Measurements from ENCODE around the gene SFRP4.
A peak's percentile ranks its signal among the peaks of the same experiment; 100 is the strongest.

The SFRP4 gene

GRCh38 chr7:37944737-37945054 lies 28.1 kb upstream of the SFRP4 start:
- Histone ChIP-seq H3K4me1 (peaks cover 0 to 28% (median 17%) of the 10 kb centered on the region in 4 donors), H3K27me3 (no peaks in the 10 kb centered on the region), H3K4me3 (no peak overlapping the region), H3K27ac (no peak overlapping the region), H3K9me3 (no peaks in the 10 kb centered on the region), H3K36me3 (peaks cover 0 to 8% (median 0%) of the 10 kb centered on the region in 3 donors)
- DNase-seq, result no peak
- TF ChIP-seq, protein P1, sequence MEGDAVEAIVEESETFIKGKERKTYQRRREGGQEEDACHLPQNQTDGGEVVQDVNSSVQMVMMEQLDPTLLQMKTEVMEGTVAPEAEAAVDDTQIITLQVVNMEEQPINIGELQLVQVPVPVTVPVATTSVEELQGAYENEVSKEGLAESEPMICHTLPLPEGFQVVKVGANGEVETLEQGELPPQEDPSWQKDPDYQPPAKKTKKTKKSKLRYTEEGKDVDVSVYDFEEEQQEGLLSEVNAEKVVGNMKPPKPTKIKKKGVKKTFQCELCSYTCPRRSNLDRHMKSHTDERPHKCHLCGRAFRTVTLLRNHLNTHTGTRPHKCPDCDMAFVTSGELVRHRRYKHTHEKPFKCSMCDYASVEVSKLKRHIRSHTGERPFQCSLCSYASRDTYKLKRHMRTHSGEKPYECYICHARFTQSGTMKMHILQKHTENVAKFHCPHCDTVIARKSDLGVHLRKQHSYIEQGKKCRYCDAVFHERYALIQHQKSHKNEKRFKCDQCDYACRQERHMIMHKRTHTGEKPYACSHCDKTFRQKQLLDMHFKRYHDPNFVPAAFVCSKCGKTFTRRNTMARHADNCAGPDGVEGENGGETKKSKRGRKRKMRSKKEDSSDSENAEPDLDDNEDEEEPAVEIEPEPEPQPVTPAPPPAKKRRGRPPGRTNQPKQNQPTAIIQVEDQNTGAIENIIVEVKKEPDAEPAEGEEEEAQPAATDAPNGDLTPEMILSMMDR (IDR thresholded peaks at IDR 0.05), result no peak
- intact Hi-C loops (cut with DNase I; ENCODE audit: low total_unique reads), result no loop called here

DNA sequence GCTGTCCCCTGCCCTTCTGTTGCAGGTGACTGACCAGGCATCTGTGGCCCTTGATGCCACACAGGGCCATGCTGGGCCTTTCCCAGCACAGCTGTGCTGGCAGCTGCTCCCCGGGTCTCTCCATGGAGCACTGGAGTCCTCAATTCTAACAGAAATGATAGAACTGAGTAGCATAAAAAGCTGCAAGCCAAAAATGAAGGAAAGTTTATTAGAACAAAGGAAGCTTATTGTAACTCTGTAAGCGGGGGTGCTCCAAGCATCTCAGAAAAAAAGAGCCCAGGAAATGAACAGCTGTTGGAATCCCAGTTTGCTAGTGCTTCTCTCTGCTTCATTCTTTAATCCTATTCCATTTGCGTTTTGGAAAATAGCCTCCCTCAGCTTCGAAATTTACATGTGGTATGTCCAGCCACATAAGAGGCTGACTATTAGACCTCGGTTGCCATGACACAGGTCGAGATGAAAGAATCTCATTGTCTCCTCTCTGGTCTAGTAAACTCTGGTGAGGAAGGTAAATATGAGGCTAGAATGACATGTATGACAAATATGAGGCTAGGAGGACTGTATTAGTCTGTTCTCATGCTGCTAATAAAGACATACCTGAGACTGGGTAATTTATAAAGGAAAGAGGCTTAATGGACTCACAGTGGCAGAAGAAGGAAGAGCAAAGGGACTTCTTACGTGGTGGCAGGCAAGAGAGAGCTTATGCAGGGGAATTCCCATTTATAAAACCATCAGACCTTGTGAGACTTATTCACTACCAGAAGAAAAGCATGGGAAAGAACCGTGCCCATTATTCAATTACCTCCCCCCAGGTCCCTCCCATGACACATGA lies 27.5 kb upstream of the SFRP4 start:
- Histone ChIP-seq H3K4me3 (no peak overlapping the region), H3K36me3 (peaks cover 0 to 2% (median 0%) of the 10 kb centered on the region in 3 donors), H3K4me1 (peaks cover 0 to 28% (median 17%) of the 10 kb centered on the region in 4 donors), H3K27me3 (no peaks in the 10 kb centered on the region), H3K27ac (peak overlapping the region in 1 of 2 donors; percentile 46), H3K9me3 (no peaks in the 10 kb centered on the region)
- TF ChIP-seq, protein P1 (IDR thresholded peaks at IDR 0.05), result no peak
- no peak for DNase-seq
- intact Hi-C loops (cut with DNase I; ENCODE audit: low total_unique reads), result no loop called here

DNA sequence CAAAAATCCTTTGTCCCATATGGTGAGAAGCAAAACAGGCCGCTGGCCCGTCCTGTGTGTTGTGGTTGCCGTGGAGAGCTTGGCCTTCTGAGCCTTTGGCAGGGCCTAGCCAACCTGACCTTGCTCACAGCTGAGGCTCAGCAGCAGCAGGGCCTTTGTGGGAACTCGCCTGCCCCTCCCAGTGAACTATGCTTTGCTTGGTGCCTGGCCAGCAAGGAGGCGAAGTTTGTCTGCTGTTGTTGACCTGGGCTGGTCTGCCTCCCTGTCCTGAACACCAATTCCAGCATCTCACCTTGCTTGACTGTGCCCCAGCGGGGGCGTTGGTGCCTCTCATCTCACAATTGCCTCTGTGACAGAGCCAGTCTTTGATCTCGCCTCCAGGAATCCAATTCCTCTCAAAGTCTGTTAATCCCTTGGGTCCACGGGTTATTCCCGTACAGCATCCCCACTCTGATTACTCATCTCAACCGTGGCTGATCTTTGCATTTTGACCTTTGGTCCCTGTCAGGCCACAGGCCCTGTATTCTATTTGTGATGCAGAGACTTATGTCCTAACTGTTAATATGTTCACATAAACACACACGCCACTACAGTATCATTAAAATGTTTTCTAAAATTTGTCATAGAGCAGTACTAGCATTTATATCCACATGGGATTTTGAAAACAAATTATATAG lies 26.5 kb upstream of the SFRP4 start:
- no peak overlapping the region for H3K4me3 ChIP-seq
- peaks cover 0 to 28% (median 17%) of the 10 kb centered on the region in 4 donors for H3K4me1 ChIP-seq
- H3K27me3 ChIP-seq, result no peaks in the 10 kb centered on the region
- DNase-seq, result peak; percentile 45 to 70
- TF ChIP-seq, protein P1 (IDR thresholded peaks at IDR 0.05), result no peak
- H3K27ac ChIP-seq, result peak overlapping the region; percentile 45 to 46
- H3K36me3 ChIP-seq, result peaks cover 0 to 4% (median 0%) of the 10 kb centered on the region in 3 donors
- intact Hi-C loops (cut with DNase I; ENCODE audit: low total_unique reads), result no loop called here
- H3K9me3 ChIP-seq, result no peaks in the 10 kb centered on the region

DNA sequence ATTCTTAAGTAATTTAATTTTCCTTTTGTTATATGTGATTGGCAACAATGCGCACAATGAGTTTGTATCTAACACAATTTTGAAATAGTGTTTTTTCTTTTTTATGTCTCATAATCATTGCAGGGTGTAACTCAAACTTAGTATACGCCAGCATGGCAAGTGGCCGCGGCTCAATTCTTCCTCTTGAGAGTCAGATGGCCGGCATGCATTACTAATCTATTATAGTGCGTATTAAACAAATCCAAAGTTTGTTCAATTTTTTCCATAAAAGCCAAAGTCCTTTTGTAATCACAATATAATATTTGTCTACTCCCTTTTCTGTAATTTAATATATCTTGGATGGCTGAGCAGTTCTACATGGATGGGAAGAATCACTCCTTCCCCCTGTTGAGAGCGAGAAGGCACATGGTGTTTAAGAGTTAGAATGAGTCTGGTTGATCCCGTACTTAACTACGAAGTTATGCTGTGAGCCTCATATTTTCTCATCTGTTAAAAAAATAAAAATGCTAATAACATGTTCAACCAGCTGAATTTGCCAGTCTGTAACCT lies 16.5 kb upstream of the SFRP4 start:
- TF ChIP-seq, protein P1 (IDR thresholded peaks at IDR 0.05), result no peak
- intact Hi-C loops (cut with DNase I; ENCODE audit: low total_unique reads), result no loop called here
- no peak overlapping the region for H3K27ac ChIP-seq
- H3K9me3 ChIP-seq, result peaks cover 0 to 6% (median 0%) of the 10 kb centered on the region in 3 donors
- H3K27me3 ChIP-seq, result no peaks in the 10 kb centered on the region
- peaks cover 0 to 21% (median 2%) of the 10 kb centered on the region in 4 donors for H3K4me1 ChIP-seq
- no peaks in the 10 kb centered on the region for H3K36me3 ChIP-seq
- no peak overlapping the region for H3K4me3 ChIP-seq
- no peak for DNase-seq

GRCh38 chr7:37932543-37932942 lies 15.9 kb upstream of the SFRP4 start:
- Histone ChIP-seq H3K9me3 (peaks cover 0 to 6% (median 0%) of the 10 kb centered on the region in 3 donors), H3K4me3 (no peak overlapping the region), H3K27ac (no peak overlapping the region), H3K36me3 (no peaks in the 10 kb centered on the region), H3K27me3 (no peaks in the 10 kb centered on the region), H3K4me1 (peaks cover 0 to 26% (median 2%) of the 10 kb centered on the region in 4 donors)
- TF ChIP-seq, protein P1 (IDR thresholded peaks at IDR 0.05), result no peak
- no peak for DNase-seq
- intact Hi-C loops (cut with DNase I; ENCODE audit: low total_unique reads), result no loop called here

All from tibial artery (tissue), 4 donors.